ENCODE data around the gene CTNND1. TPM values are rescaled to one million over a fixed set of nuclear protein-coding genes. Genes with fewer than 3 reads are reported as not detected.

The CTNND1 gene
- total and polyA plus RNA-seq, 2 donors from 2014 or later = 52.7 to 272 TPM

- DNase-seq = peak in 3 of 5 donors; percentile 35 to 94 (median 91)
- no peak for FAIRE-seq
- peak; percentile 21 for TF ChIP-seq CTCF (IDR thresholded peaks at IDR 0.05; ENCODE audit: borderline replicate concordance, extremely low read depth, insufficient read depth)
- Histone ChIP-seq H3K4me3 (ENCODE audit: low read length in 3 of 3) (peak overlapping the region; percentile 88 to 99 (median 99)), H3K9ac (ENCODE audit: low read length in 3 of 3) (peak overlapping the region; percentile 86 to 100 (median 99)), H3K27ac (ENCODE audit: low read depth in 2 of 2, low read length in 2 of 2) (peak overlapping the region; percentile 69 to 92), H3K4me1 (ENCODE audit: control insufficient read depth in 2 of 3, insufficient read depth in 2 of 3, low read depth in 1 of 3, low read length in 3 of 3) (peaks cover 4 to 21% (median 12%) of the 10 kb centered on the region in 3 donors), H3K9me3 (ENCODE audit: control insufficient read depth in 2 of 3, insufficient read depth in 1 of 3, low read length in 3 of 3) (no peaks in the 10 kb centered on the region), H3K27me3 (ENCODE audit: control insufficient read depth, insufficient read depth, low read length) (no peaks in the 10 kb centered on the region), H3K36me3 (ENCODE audit: control insufficient read depth in 2 of 3, insufficient read depth in 3 of 3, low read length in 3 of 3) (no peaks in the 10 kb centered on the region)
- intact Hi-C loops (cut with DNase I) = no loop called here
These were observed 2.0 kb downstream of the CTNND1 start for GRCh38 chr11:57763568-57763967.

GRCh38 chr11:57764021-57764420, 2.4 kb downstream of the CTNND1 start:
- Histone ChIP-seq H3K36me3 (ENCODE audit: control insufficient read depth in 2 of 3, insufficient read depth in 3 of 3, low read length in 3 of 3) (no peaks in the 10 kb centered on the region), H3K9me3 (ENCODE audit: control insufficient read depth in 2 of 3, insufficient read depth in 1 of 3, low read length in 3 of 3) (no peaks in the 10 kb centered on the region), H3K9ac (ENCODE audit: low read length in 3 of 3) (peak overlapping the region; percentile 67 to 100 (median 99)), H3K27me3 (ENCODE audit: control insufficient read depth, insufficient read depth, low read length) (no peaks in the 10 kb centered on the region), H3K27ac (ENCODE audit: low read depth in 2 of 2, low read length in 2 of 2) (peak overlapping the region; percentile 56 to 69), H3K4me1 (ENCODE audit: control insufficient read depth in 2 of 3, insufficient read depth in 2 of 3, low read depth in 1 of 3, low read length in 3 of 3) (peaks cover 4 to 21% (median 12%) of the 10 kb centered on the region in 3 donors), H3K4me3 (ENCODE audit: low read length in 3 of 3) (peak overlapping the region; percentile 88 to 99 (median 99))
- intact Hi-C loops (cut with DNase I) = no loop called here
- FAIRE-seq (no peak), DNase-seq (peak in 2 of 5 donors; percentile 19 to 37)
- TF ChIP-seq CTCF (IDR thresholded peaks at IDR 0.05; ENCODE audit: borderline replicate concordance, extremely low read depth, insufficient read depth) = no peak

GRCh38 chr11:57764566-57764965, 3.0 kb downstream of the CTNND1 start:
- DNase-seq (peak in 1 of 5 donors; percentile 21), FAIRE-seq (no peak)
- TF ChIP-seq CTCF (IDR thresholded peaks at IDR 0.05; ENCODE audit: borderline replicate concordance, extremely low read depth, insufficient read depth) = no peak
- Histone ChIP-seq H3K9ac (ENCODE audit: low read length in 3 of 3) (peak overlapping the region; percentile 67 to 100 (median 99)), H3K9me3 (ENCODE audit: control insufficient read depth in 2 of 3, insufficient read depth in 1 of 3, low read length in 3 of 3) (no peaks in the 10 kb centered on the region), H3K27me3 (ENCODE audit: control insufficient read depth, insufficient read depth, low read length) (no peaks in the 10 kb centered on the region), H3K4me1 (ENCODE audit: control insufficient read depth in 2 of 3, insufficient read depth in 2 of 3, low read depth in 1 of 3, low read length in 3 of 3) (peaks cover 4 to 21% (median 12%) of the 10 kb centered on the region in 3 donors), H3K27ac (ENCODE audit: low read depth in 2 of 2, low read length in 2 of 2) (peak overlapping the region; percentile 56 to 69), H3K4me3 (ENCODE audit: low read length in 3 of 3) (peak overlapping the region; percentile 31 to 99 (median 88)), H3K36me3 (ENCODE audit: control insufficient read depth in 2 of 3, insufficient read depth in 3 of 3, low read length in 3 of 3) (no peaks in the 10 kb centered on the region)
- intact Hi-C loops (cut with DNase I) = no loop called here

- no peaks in the 10 kb centered on the region for H3K36me3 ChIP-seq (ENCODE audit: control insufficient read depth in 2 of 3, insufficient read depth in 3 of 3, low read length in 3 of 3)
- FAIRE-seq = no peak
- no peak for TF ChIP-seq CTCF (IDR thresholded peaks at IDR 0.05; ENCODE audit: borderline replicate concordance, extremely low read depth, insufficient read depth)
- peak overlapping the region; percentile 56 to 69 for H3K27ac ChIP-seq (ENCODE audit: low read depth in 2 of 2, low read length in 2 of 2)
- peak overlapping the region; percentile 31 to 99 (median 88) for H3K4me3 ChIP-seq (ENCODE audit: low read length in 3 of 3)
- no peaks in the 10 kb centered on the region for H3K9me3 ChIP-seq (ENCODE audit: control insufficient read depth in 2 of 3, insufficient read depth in 1 of 3, low read length in 3 of 3)
- peak overlapping the region; percentile 13 to 100 (median 99) for H3K9ac ChIP-seq (ENCODE audit: low read length in 3 of 3)
- DNase-seq = no peak
- peaks cover 4 to 21% (median 12%) of the 10 kb centered on the region in 3 donors for H3K4me1 ChIP-seq (ENCODE audit: control insufficient read depth in 2 of 3, insufficient read depth in 2 of 3, low read depth in 1 of 3, low read length in 3 of 3)
- intact Hi-C loops (cut with DNase I) = no loop called here
- H3K27me3 ChIP-seq (ENCODE audit: control insufficient read depth, insufficient read depth, low read length) = no peaks in the 10 kb centered on the region
These were observed 3.4 kb downstream of the CTNND1 start for GRCh38 chr11:57764972-57765371.
